T-helper 2 cell treated with Interferon-gamma antibody and Interleukin-4, amounts not matched to agents 100 ng/mL and 5 ng/mL, for 36 hours (primary cell): ENCODE measurements around the gene SMC6. TPM values are rescaled to one million over a fixed set of nuclear protein-coding genes. Genes with fewer than 3 reads are reported as not detected.

ENCODE experiments used
- intact Hi-C: fragments of 100-400 bp; cut with micrococcal nuclease; formaldehyde crosslinking; loops from one replicate; pipeline ENCODE4 v1.15.1; 2023
- total RNA-seq: library from RNA; stranded (reverse); gene quantifications from 2 replicates; pipeline ENCODE4 v1.2.3, GENCODE V29; 2022

Gene SMC6
- total RNA-seq, 1 donor from 2014 or later: 43.3 TPM

DNA sequence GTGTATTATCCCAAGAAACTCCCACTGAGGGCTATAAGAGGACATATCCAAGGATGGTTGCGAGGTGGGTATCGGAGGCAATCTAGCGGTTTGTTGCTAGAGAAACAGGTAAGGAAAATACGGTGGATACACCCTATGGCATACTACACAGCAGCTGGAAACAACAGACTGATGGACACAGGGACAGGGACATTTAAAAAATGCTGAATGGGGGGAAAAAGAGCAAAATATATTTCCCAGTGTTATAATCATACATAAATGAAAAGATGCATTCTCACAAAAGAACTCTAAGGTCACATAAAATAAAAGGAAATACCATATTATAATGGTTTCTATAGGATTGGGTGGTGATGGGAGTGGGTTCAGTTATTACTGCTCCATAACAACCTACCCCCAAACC, 95.9 kb downstream of the SMC6 start:
- intact Hi-C loops: no loop called here

DNA sequence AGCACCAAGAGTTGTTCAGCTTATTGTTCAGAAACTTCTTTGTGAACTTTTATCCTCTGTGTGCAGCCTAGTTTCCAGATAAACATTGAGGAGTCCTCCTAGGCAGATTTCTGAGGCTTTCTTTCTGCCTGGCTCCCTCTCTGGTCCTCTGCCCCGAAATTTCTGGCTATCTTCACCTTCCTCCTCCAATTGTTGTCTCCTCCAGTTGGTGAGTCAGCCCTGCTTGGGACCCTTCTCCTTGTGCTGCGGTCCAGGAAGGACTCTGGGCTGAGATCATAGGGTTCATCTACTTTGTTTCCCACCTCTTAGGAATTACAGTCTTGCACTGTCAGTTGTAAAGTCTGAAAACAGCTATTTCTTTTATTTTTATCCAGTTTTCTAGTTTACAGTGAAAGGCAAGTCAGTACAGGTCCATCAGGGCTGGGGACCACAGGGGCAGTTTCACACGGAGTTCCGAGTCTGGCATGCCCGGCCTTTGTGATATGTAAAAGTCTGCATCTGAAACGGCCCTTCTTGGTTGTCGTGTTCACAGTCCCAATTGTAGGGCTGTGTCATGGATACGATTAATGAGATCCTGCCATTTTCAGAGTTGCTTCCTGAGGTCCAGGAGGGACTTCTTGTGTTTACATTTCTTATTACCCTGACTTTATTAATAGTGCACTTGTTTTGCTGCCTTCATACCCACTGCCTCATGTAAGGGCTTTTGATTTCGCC, 100.8 kb downstream of the SMC6 start:
- intact Hi-C loops: no loop called here

DNA sequence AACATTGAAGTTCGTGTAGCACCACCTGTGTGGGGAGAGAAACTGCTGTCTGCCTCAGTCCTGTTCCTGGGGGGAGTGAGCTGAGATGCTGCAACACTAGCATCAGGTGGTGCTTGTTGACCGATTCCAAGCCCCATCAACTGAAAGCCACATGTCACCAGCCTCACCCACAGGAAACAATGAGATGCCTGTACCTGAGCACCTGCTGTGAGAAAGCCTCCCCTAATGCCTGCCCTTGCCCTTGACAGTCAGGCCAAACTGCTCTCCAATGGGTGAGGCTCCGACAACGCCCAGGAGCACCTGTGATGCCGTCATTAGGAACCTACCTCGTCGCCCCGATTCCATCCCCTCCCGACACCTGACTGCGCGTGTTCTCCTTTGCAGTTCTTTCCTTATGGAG, 104.6 kb downstream of the SMC6 start:
- intact Hi-C loops: loop anchor here (10.0 kb wide), 1 partner anchor 526 kb away; no protein-coding TSS in a partner anchor

DNA sequence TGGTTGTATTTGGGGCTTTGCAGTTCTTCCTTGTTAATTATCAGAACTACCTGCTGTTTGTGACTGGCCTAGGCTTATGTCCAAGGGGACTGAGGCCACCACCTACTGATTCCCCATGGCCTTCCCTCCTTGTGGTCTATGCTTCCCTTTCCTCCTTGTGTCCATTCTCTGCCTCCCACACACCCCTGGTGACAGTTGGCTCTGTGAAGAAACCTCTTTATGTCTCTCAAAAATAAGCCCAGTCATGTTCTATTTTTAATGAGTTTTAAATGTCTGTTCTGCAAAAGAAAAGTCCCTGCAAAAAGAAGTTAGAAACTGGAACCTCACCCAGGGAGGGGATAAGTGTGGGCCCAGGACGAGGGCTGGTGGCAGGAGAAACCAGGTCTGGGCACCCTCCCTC, 105.0 kb downstream of the SMC6 start:
- intact Hi-C loops: loop anchor here (10.0 kb wide), 1 partner anchor 526 kb away; no protein-coding TSS in a partner anchor

DNA sequence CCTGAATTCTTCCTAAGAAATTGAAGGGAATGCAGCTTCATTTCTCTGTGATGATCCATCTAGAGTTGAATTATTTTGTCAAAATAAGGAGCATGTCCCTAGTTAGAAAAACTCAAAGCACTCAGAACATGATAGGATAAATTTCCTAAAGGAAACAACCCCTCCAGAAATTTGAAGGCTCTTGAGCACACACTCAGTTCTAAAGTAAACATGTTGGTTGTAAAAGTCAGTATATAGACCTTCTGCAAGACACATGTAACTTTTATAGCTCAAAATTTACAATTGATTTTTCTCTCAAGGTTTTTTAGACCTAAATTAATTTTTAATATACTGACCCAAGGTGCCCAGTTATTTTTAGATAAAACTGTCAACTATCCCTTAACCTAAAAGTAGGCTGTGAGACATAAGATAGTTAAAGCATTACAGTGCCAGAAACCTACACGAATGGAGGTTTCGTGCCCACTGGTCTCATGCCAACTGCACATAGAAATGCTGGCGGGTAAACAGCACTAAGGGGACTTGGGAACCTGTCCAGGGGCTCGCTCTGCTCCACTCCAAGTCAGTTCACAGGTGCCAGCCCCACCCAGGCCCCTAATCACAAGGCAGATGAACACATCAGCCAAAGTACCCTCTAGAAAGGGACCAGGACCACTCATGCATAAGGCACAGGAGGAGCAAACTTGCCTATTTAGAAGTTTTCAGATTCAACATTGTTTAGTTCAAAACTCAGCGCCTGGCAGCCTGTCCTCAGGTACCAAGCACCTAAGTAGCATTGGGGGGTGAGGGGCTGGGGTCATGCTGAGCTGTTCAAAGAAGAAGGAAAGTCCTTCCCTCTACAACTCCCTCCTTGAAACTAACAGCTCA, 106.5 kb downstream of the SMC6 start:
- intact Hi-C loops: loop anchor here (1.0 to 10.0 kb wide), 3 partner anchors 24 to 528 kb away; no protein-coding TSS in a partner anchor

DNA sequence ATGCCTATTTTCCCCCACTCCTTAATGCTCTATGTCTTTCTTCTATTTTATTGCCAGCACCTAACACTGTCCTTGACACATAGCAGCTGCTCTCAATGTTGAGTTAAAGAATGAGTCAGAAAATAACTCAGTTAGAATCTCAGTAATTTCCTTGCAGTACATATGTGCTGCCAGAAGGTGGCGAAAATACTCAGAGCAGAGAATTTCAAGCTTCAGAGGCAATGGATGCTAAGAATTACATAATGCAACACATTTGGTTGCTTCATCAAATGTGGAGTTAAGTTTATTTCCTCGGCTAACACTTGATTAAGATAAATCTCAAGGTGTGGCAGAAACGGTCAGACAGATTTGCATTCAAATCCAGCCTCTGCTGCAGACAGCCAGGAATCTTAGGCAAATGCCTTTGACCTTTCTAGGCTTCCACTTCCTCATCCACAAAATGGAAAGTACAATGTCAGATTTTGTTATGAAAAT, 107.5 kb downstream of the SMC6 start:
- intact Hi-C loops: loop anchor here (1.0 to 10.0 kb wide), 3 partner anchors 25 to 529 kb away; no protein-coding TSS in a partner anchor

DNA sequence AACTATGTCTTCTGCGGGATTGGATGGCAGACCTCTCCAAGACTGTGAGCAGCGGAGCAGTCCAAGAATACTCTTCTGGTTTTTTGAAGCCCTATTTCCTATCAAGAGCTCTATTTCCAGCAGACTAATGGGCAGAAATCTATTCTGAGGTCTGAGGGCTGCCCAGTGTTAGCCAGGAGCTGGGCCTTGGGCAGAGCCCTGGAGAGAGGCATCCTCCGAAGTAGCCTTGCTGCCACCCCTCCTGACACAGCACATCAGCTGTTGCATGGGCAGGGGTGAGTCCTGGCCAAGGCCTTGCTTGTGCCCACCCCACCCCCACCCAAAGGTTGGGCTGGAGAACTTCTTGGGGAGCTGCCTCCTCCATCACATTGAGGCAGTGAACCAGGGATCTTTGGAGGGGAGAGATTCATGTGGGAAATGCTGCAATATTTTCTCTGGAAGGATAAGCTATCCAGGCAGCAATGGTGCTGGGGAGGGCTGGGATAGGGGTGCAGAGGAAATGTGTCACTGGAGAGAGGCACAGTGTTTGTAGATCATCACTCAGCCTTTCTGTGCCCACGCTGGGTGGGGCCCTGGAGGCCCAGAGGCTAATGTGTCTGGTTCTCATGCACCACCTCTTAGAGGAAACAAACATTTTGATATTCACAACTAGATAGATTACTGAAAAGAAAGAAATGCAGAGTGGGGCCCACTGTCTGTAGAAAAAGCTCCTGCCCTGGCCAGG, 108.5 kb downstream of the SMC6 start:
- intact Hi-C loops: loop anchor here (10.0 kb wide), 1 partner anchor 530 kb away; no protein-coding TSS in a partner anchor

DNA sequence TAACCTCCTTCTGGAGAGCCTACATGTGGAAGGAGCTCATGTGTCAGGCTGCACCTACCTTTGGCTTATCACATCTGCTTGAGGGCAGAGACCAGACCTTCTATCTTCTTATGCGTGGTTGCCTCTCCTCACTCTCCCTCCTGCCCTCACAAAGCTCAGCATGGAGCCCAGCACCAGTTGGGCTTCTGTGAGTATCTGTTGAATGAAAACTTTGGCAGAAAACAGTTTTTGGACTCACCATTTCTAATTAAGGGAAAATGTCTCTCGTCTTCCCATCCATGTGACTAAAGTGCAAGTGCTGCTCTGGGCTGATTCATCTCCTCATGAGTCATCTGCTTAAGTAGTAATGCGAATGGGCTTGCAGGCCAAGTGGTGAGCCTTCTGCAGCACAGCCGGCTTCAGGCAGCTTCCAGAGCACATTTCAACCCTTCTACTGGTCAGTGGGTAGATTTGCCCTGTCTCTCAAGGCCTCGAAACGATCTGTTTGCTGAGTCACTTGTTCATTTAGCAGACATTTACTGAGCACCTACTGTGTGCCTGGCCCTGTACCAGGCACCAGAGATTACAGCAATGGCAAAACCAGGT, 110.5 kb downstream of the SMC6 start:
- intact Hi-C loops: loop anchor here (10.0 kb wide), 1 partner anchor 532 kb away; no protein-coding TSS in a partner anchor

DNA sequence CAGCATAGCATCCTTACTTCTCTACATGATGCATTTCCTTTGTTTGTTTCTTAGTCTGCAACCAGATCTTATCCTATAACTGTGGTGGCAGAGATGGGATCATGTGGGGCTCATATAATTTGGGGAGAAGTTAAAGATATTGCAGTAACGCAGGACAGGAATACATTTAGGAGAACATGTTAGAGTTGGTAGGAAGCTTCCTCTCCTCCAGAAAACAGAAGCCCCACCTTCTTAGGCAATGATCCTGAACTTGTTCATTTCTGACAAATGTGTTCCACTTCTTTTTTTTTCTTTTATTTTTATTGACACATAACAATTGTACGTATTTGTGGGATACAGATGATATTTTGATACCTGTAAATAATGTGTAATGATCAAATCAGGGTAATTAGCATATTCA, 113.2 kb downstream of the SMC6 start:
- intact Hi-C loops: loop anchor here (10.0 kb wide), 1 partner anchor 534 kb away; no protein-coding TSS in a partner anchor

DNA sequence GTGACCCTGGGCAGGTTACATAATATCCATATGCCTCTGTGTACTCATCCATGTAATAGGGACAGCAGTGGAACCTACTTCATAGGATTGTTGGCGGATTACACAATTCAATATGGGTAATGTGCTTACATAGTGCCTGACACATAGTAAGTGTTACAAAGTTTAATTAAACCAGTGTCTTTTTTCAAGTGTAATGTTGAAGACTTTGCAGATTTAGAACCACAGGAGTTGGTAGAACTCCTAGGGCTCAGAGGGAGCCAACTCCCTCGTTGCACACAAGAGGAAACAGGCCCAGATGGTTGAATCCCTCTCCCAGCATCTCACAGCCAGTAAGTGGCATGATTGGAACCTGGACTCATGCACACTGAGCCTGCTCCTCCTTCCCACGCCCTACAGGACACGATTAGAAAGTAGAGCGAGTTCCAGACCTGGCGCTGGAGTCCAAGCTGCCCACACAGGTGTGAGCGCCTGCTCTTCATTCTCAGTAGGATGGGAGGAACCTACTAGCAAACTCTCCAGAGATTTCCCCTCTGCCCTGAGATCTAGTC, 115.3 kb downstream of the SMC6 start:
- intact Hi-C loops: no loop called here

DNA sequence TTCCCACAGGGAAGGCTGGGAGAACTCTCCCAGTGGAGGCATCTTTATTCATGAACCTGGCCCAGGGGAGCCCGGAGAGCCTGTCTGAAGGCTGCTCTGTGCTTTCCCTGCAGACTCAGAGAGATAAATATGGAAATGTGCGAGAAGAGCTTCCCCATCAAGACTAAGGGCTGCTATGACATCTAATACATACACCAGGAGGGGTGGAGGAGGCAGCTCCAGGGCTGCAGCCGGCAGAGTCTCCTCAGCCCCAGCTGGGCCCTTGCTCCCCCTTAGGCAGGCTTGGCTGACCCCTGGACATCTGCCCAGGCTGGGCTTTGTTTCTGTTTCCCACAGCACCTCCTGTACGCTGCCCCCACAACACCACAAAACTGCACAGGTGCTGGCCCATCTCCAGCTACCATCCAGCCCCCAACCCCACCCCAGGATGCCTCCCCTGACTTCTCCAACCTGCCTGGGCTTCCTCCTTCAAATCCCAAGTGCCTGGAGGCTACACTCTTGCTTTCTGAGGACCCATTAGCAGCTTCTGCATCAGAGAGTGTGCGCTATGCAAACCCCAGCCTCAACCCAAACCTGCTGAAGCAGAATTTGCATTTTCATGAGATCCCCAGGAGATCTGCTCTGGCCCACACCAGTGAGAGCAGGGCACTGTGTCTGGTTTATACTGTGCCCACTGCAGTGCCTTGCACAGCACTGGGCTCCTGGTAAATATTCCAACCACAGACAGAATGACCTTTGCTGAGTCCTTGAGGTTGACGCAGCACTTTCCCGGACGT, 116.3 kb downstream of the SMC6 start:
- intact Hi-C loops: no loop called here

DNA sequence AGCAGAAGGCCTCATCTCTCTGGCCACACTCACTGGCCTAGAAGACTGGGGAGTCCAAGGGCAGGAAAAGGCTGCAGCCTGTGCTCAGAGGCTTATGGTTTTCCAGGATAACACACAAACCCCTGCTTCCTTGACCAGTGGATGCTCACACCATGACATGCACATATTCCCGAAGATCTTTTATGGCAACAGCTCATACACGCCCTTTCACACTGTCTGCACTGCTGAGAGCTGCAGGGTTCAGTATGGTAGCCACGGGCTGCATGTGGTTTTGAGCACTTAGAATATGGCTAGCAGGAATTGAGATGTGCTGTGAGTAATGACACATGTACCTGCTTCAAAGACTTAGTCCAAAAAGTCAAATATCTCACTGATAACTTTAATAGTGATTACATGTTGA, 117.4 kb downstream of the SMC6 start:
- intact Hi-C loops: no loop called here

DNA sequence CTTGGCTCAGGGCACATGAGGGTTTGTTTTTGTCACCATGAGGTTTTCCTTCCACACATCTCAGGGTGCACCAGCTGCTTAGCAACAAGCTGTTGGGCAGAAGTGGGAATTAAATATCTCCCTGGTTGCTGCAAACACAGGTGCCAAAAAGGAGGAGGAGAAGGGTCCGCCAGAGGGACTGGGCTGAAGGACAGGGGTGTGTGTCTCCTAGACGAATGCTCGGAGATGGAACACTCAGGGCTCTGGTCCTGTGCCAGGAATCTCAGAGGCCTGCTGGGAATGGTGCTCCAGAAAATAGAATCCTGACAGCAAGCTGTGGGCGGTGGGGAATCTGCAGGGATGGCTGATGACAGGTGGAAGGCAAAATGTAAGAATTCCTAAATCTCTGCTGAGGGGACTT, 118.6 kb downstream of the SMC6 start:
- intact Hi-C loops: no loop called here

DNA sequence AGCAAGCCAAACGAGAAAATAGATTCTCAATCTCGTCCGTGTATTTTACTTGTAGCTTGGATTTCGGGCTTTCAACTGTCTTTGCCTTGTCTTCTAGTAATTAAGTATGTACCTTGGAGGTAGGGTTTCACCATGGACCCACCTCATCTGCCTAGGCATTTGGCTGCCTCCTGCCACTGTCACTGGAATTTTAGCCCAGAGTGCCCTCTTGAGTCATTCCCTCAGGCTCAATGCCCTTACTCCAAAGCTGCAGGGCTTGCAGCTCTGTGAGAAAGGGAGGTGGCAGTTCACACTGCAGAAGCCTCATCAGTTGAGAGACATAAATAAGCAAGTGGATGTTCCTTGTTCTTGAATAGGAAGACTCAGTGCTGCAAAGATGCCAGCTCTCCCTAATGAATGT, 123.5 kb downstream of the SMC6 start:
- intact Hi-C loops: no loop called here

DNA sequence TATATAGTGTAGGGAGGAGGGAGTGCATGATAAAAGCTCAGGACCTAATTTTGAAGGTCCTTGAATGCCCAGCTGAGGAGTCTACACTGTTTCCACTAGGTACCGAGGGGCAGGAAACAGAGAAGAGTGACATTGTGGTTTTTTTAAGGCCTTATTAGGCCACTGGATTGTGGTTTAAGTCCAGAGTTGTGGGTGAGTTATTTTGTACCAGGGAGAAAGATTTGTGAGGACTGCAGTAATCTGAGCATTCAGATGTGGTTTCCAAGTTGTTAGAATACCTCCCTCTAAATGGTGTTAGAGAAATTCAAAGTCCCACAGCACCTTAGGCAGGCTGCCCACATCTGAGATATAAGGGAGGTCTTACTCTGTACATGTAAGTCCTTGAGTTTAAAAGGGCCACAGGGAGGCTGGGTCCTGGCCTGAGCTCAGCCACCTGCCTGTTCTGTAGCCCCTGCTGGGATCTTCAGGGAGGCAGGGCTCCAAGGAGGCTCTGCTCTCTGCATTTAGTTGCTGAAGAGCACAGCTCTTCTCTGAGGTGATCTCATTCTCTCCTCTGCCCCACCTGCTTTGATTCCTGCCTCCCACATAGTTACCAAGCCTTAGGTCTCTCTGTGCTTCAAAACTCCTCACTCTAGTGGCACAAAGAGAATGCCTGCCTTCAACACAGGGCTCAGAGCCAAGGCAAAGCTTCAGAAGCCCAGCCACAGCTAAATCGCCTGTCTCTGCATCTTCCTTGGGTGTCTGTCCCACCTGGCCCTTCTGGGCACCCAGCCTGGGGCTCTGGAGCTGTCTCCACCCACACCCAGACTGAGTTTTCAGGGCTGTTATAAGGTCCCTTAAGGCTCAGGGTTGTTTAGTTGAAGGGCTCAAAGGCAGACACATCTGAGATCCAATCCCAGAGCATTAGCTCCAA, 125.0 kb downstream of the SMC6 start:
- intact Hi-C loops: no loop called here

DNA sequence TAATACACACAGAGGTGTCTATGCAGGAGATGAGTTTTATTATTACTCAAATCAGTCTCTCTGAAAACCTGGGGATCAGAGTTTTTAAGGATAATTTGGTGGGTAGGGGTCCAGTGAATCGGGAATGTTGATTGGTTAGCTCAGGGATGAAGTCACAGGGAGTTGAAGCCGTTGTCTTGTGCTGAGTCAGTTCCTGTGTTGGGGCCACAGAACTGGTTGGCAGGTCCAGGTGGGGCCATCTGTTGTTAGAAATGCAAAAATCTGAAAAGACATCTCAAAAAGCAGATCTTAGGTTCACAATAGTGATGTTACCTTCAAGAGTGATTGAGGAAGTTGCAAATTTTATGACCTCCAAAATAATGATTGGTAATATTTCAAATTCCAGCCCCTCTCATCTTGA, 126.2 kb downstream of the SMC6 start:
- intact Hi-C loops: no loop called here

DNA sequence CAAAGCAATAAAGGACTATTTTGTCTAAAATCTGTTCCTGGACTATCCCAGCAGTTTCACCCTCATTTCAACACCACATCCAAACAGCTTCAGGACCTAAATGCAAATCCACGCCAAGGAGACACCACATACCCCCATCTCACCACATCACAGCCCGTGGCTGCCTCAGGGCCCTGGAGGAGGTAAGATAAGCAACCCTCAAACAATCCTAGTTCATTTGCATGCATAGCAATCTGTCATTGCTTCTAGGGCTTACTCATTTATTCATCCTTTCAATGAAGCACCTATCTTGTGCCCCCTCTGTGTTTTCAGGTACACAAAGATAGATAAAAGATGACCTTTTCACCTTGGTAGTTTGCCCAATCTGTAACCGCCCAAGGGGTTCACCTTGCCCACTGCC, 126.6 kb downstream of the SMC6 start:
- intact Hi-C loops: no loop called here

DNA sequence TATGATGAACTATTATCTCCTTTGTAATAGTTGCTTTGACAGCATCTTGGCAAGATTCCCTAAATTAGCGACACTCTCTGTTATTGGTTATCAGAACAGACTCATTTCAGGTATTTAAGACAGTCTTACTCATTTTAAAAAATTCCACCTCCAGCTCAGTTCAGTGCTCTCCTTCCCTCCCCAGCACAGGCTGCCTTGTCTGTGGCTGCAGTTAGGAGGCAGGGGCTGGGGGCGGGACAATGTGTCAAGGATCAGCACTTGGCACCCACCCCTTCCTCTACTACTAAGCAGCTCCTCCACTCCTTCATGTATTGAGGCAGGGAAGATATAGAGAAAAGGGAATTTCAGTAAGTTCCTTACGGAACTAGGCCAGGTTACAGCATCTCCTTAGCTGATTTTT, 128.2 kb downstream of the SMC6 start:
- intact Hi-C loops: no loop called here

DNA sequence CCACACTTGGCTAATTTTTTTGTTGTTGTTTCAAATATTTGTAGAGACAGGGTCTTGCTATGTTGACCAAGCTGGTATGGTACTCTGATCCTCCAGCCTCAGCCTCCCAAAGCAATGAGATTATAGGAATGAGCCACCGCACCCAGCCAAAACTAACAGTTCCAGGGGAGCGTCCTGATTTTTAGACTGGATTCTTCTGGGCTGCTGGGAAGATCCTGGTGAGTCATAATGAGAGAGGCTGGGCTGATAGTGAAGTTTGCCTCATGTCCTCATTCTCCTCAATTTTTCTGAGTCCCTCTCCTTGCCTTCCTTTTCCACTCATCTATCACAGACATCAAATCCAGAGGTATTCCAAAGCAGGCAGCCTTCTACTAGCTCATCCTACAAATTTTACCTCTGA, 131.8 kb downstream of the SMC6 start:
- intact Hi-C loops: no loop called here
